Kidney epithelial cell (primary cell): ENCODE results near the gene ZNF366. TPM values are rescaled to one million over a fixed set of nuclear protein-coding genes. Genes with fewer than 3 reads are reported as not detected.

Source experiments
- DNase-seq: peaks from one replicate; pipeline ENCODE4 v3.0.0-alpha.2; 2010; ENCODE audit warnings: low read depth
- H3K27me3 ChIP-seq: 2 replicates; pipeline ENCODE4 v1.6.0; 2011; ENCODE audit warnings: low read length; ENCODE audit not compliant: control insufficient read depth, insufficient read depth
- H3K36me3 ChIP-seq: 2 replicates; pipeline ENCODE4 v1.5.1; 2011; ENCODE audit warnings: low read length; ENCODE audit not compliant: control insufficient read depth, insufficient read depth
- H3K4me3 ChIP-seq: 2 replicates; pipeline ENCODE4 v1.5.1; 2011; ENCODE audit warnings: low read depth, mild to moderate bottlenecking, control low read depth, low read length
- total RNA-seq: library from RNA; depleted of rRNA; stranded (reverse); fragments of >200 nt; gene quantifications from 2 replicates; pipeline ENCODE4 v1.2.3, GENCODE V29; 2015
- TF ChIP-seq, protein P1 (sequence below): IDR thresholded peaks from 2 replicates; pipeline ENCODE4 v1.5.1; 2011; ENCODE audit warnings: mild to moderate bottlenecking, moderate library complexity, low read length, control low read depth, inconsistent platforms; ENCODE audit not compliant: insufficient read depth, poor library complexity, severe bottlenecking

The ZNF366 gene
- total RNA-seq, 1 donor from 2014 or later: 0.13 TPM

- Histone ChIP-seq H3K27me3 (no peaks in the 10 kb centered on the region), H3K4me3 (no peak overlapping the region), H3K36me3 (no peaks in the 10 kb centered on the region)
- TF ChIP-seq, protein P1, sequence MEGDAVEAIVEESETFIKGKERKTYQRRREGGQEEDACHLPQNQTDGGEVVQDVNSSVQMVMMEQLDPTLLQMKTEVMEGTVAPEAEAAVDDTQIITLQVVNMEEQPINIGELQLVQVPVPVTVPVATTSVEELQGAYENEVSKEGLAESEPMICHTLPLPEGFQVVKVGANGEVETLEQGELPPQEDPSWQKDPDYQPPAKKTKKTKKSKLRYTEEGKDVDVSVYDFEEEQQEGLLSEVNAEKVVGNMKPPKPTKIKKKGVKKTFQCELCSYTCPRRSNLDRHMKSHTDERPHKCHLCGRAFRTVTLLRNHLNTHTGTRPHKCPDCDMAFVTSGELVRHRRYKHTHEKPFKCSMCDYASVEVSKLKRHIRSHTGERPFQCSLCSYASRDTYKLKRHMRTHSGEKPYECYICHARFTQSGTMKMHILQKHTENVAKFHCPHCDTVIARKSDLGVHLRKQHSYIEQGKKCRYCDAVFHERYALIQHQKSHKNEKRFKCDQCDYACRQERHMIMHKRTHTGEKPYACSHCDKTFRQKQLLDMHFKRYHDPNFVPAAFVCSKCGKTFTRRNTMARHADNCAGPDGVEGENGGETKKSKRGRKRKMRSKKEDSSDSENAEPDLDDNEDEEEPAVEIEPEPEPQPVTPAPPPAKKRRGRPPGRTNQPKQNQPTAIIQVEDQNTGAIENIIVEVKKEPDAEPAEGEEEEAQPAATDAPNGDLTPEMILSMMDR: no peak
- no peak for DNase-seq
Observed at GRCh38 chr5:72511366-72511765, 4.2 kb upstream of the ZNF366 start.

GRCh38 chr5:72510610-72511181 is 3.5 kb upstream of the ZNF366 start:
- Histone ChIP-seq H3K36me3 (no peaks in the 10 kb centered on the region), H3K4me3 (no peak overlapping the region), H3K27me3 (no peaks in the 10 kb centered on the region)
- DNase-seq: no peak
- TF ChIP-seq, protein P1: no peak

DNA sequence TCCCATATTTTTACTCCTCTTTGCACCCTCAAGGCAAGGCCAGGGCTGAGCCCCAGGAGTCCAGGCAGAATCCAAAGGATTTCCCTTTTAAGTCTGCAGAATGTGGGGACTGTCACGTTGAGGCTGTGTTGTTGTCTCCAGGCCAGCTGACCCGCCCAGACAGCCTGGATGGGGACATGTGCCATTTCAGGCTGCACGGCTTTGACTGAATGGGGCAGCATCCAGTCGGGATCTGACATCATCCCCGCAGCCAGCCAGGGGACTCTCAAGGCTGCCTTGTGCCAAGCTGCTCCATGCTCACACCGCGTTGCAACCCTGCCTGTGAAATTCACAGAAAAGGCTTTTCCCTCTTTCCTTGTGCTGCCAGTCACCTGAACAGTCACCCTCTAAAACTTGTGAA is 2.2 kb upstream of the ZNF366 start:
- DNase-seq: no peak
- TF ChIP-seq, protein P1: no peak
- H3K27me3 ChIP-seq: no peaks in the 10 kb centered on the region
- no peak overlapping the region for H3K4me3 ChIP-seq
- no peaks in the 10 kb centered on the region for H3K36me3 ChIP-seq

DNA sequence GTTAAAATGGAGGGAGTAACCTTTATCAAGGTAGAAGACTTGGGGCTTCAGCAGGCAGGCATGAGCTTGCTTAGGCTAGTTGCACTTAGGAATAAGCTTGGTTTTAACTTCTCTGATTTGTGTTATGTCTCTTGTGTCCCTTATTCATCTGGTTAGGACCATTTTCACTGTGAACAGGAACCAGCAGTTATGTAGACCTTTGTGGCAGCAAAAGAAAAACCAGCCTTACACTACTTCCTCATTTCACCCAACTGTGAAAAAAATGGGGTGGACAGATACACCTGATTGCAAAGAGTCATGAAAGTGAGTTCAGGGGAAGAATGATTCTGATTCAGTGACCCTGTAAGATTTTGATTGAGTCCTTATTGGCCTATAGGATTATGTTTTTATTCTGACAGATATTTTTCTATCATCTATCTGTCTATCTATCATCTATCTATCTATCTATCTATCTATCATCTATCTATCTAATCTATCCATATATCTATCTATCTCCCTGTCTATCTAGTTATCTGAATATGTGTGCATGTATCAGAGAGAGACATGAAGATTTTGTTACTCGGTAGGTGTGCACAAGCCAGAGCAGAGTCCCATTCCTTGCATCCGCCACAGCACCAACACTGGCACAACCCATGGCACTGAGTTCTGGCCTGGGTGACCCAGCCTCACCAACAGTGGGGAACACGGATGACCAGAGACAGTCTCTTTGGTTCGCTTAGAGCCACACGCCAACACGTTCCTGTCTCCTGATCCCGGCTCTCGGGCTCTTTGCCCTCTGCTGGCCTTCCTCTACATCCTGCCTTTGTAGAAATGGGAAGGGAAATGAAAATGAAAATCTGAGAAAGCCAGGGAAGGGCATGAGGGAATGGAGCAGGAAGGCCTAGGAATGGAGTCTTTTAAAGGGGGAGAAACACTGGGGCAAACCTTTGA is 1.3 kb upstream of the ZNF366 start:
- TF ChIP-seq, protein P1: no peak
- Histone ChIP-seq H3K27me3 (no peaks in the 10 kb centered on the region), H3K36me3 (no peaks in the 10 kb centered on the region), H3K4me3 (no peak overlapping the region)
- no peak for DNase-seq

DNA sequence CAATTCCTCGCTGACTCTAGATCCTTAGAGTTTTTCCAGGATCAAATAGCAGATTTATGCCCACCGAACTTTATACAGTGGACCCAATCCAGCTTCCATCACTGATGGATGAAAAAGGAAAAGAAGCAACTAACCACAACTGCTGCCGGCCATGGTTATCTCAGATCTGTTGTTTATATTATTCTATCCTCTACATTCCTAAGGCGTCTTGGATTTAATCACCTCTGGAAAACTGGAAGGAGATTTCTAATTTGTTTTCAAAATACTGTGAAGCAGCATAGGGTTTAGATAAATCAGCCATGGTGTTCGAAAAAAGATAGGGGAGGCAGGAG is 663 bp upstream of the ZNF366 start:
- no peak overlapping the region for H3K4me3 ChIP-seq
- no peaks in the 10 kb centered on the region for H3K27me3 ChIP-seq
- TF ChIP-seq, protein P1: no peak
- H3K36me3 ChIP-seq: no peaks in the 10 kb centered on the region
- DNase-seq: no peak

GRCh38 chr5:72506158-72506549 is 1.1 kb downstream of the ZNF366 start:
- no peak overlapping the region for H3K4me3 ChIP-seq
- DNase-seq: no peak
- H3K36me3 ChIP-seq: no peaks in the 10 kb centered on the region
- no peaks in the 10 kb centered on the region for H3K27me3 ChIP-seq
- TF ChIP-seq, protein P1: no peak
